Measurements from ENCODE around the gene GALNT16. TPM values are rescaled to one million over a fixed set of nuclear protein-coding genes. Genes with fewer than 3 reads are reported as not detected.

Gene GALNT16
- total RNA-seq, 4 donors from 2014 or later, result 2.1 to 4.6 (median 3.4) TPM

DNA sequence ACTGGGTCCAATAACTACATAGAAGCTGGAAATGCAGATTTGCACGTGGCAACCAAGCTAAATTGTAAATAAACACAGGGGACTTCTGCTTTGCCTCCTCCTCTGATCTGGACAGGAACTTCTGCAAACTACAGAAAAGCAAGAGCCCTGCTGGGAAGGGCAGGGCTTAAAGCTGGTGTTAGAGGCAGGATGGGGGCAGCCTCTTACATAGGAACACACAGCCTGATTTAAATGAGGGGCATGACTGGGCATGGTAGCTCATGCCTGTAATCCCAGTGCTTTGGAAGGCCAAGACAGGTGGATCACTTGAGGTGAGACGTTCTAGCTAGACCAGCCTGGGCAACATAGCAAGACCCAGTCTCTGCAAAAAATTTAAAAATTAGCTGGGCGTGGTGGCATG, 91.4 kb downstream of the GALNT16 start:
- TF ChIP-seq, protein P1, sequence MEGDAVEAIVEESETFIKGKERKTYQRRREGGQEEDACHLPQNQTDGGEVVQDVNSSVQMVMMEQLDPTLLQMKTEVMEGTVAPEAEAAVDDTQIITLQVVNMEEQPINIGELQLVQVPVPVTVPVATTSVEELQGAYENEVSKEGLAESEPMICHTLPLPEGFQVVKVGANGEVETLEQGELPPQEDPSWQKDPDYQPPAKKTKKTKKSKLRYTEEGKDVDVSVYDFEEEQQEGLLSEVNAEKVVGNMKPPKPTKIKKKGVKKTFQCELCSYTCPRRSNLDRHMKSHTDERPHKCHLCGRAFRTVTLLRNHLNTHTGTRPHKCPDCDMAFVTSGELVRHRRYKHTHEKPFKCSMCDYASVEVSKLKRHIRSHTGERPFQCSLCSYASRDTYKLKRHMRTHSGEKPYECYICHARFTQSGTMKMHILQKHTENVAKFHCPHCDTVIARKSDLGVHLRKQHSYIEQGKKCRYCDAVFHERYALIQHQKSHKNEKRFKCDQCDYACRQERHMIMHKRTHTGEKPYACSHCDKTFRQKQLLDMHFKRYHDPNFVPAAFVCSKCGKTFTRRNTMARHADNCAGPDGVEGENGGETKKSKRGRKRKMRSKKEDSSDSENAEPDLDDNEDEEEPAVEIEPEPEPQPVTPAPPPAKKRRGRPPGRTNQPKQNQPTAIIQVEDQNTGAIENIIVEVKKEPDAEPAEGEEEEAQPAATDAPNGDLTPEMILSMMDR (IDR thresholded peaks at IDR 0.05), result no peak
- TF ChIP-seq POLR2A (IDR thresholded peaks at IDR 0.05), result no peak
- no peak for TF ChIP-seq POLR2AphosphoS5 (IDR thresholded peaks at IDR 0.05)
- no peak for TF ChIP-seq EP300 (IDR thresholded peaks at IDR 0.05)
- H3K4me3 ChIP-seq, result no peak overlapping the region
- no peaks in the 10 kb centered on the region for H3K27me3 ChIP-seq
- WGBS, result 52% methylated on average over 3 of the region's 3 CpGs
- no peak overlapping the region for H3K27ac ChIP-seq
- H3K9me3 ChIP-seq, result no peaks in the 10 kb centered on the region
- H3K36me3 ChIP-seq, result no peaks in the 10 kb centered on the region
- no peak for DNase-seq (ENCODE audit: low spot score in 2 of 2)
- peaks cover 19% of the 10 kb centered on the region for H3K4me1 ChIP-seq

DNA sequence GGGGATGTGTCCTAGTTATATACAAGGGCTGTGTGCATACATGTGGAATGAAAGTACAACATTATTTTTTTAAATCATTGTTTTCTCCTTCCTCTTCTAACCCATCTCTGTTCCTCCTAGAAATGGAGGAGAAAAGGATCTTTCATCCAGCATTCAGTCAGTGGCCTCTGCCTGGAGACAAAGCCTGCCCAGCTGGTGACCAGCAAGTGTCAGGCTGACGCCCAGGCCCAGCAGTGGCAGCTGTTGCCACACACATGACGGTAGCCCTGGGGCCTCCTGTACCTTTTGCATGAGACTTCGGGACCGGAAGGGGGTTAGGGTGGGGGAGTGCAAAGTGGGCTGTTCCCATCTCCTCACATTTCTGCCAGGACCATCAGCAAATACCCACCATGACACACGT, 92.0 kb downstream of the GALNT16 start:
- Histone ChIP-seq H3K4me3 (no peak overlapping the region), H3K27ac (no peak overlapping the region), H3K27me3 (no peaks in the 10 kb centered on the region), H3K4me1 (peaks cover 19% of the 10 kb centered on the region), H3K9me3 (no peaks in the 10 kb centered on the region), H3K36me3 (no peaks in the 10 kb centered on the region)
- TF ChIP-seq POLR2AphosphoS5 (IDR thresholded peaks at IDR 0.05), result no peak
- TF ChIP-seq POLR2A (IDR thresholded peaks at IDR 0.05), result no peak
- DNase-seq (ENCODE audit: low spot score in 2 of 2), result no peak
- 76% methylated on average over 5 of the region's 5 CpGs for WGBS

DNA sequence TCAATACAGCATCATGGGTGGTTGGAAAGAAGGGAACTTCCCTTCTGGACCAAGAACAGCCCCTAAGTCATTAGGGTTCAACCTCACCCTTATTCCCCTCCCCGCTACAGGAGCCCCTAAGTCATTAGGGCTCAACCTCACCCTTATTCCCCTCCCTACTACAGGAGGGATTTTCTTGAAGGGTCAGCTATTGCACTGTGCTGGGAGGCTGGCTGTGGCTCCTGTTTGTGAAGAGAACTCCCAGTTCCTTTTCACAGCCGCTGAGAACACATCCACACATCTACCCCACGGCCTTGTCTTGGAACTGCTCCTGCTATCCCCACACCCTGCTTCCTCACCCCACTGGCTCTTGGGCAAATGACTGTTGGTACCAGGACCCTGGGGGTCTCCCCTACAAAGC, 93.2 kb downstream of the GALNT16 start:
- H3K27me3 ChIP-seq, result no peaks in the 10 kb centered on the region
- no peak overlapping the region for H3K27ac ChIP-seq
- TF ChIP-seq POLR2AphosphoS5 (IDR thresholded peaks at IDR 0.05), result no peak
- TF ChIP-seq POLR2A (IDR thresholded peaks at IDR 0.05), result no peak
- TF ChIP-seq EP300 (IDR thresholded peaks at IDR 0.05), result no peak
- H3K4me1 ChIP-seq, result peaks cover 19% of the 10 kb centered on the region
- no peak overlapping the region for H3K4me3 ChIP-seq
- H3K36me3 ChIP-seq, result no peaks in the 10 kb centered on the region
- 93% methylated on average over 3 of the region's 3 CpGs for WGBS
- DNase-seq (ENCODE audit: low spot score in 2 of 2), result no peak
- H3K9me3 ChIP-seq, result no peaks in the 10 kb centered on the region

DNA sequence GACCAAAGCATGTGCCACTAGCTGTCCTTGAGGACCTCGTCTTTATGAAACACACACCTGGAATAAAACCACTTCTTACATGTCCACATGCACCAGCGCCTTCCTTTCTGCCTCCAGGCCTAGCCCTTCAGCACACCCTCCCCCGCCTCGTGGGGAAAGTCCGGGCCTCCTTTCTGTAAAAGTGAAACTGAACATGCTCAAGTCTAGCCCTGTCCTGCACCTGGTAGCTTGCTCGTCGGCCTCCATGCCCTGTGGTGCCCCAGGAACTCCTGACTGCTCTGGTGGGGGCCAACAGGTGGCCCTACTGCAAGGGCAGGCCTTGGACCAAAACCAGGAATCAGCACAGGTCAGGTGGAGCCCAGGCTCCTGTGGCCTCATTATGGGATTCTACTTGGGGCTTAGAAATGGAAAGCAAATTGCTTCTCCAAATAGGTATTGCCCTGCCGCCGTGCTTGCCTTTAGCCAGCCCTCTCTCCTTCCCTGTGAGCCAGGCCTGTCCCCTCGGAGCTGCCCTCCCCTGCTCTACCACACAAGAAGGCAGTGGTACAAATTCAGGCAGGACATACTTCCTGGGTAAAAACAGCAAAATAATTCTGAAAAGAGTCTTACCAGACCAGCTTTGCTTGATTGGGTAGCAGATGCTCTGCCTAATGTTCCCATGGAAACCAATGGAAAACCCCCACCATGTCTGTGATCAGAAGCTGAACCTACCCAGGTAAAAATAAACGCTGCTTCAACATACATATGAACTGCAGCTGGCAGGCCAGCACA, 94.6 kb downstream of the GALNT16 start:
- peaks cover 19% of the 10 kb centered on the region for H3K4me1 ChIP-seq
- no peaks in the 10 kb centered on the region for H3K9me3 ChIP-seq
- no peaks in the 10 kb centered on the region for H3K36me3 ChIP-seq
- no peaks in the 10 kb centered on the region for H3K27me3 ChIP-seq
- no peak for DNase-seq (ENCODE audit: low spot score in 2 of 2)
- TF ChIP-seq EP300 (IDR thresholded peaks at IDR 0.05), result no peak
- no peak for TF ChIP-seq POLR2A (IDR thresholded peaks at IDR 0.05)
- TF ChIP-seq, protein P1 (IDR thresholded peaks at IDR 0.05), result no peak
- TF ChIP-seq POLR2AphosphoS5 (IDR thresholded peaks at IDR 0.05), result no peak
- H3K4me3 ChIP-seq, result no peak overlapping the region
- 58% methylated on average over 11 of the region's 11 CpGs for WGBS
- H3K27ac ChIP-seq, result peak overlapping the region; percentile 60

DNA sequence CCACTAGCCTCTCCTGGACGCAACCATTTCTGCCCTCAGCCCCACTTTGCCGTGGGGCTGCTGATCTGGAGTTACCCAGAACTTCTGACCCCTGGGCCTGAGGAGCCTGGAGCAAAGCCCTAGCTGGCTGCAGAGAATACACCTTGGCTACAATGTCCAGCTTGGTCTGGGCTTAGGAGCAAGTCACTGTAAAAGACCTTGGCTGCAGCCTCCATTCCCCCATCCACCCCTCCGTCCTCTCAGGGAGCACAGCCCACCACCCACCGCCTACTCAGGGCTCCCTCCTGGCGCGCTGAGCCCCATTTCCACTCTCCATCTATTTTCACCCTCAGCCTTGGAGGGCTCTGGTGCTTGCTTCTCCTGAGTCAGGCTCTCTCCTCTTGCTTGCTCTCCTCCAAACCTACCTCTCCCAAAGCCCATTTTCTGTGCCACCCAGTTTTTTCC, 95.2 kb downstream of the GALNT16 start:
- Histone ChIP-seq H3K9me3 (no peaks in the 10 kb centered on the region), H3K36me3 (no peaks in the 10 kb centered on the region), H3K27ac (peak overlapping the region; percentile 60), H3K4me1 (peaks cover 19% of the 10 kb centered on the region), H3K27me3 (no peaks in the 10 kb centered on the region), H3K4me3 (no peak overlapping the region)
- TF ChIP-seq POLR2AphosphoS5 (IDR thresholded peaks at IDR 0.05) (no peak), POLR2A (IDR thresholded peaks at IDR 0.05) (no peak), EP300 (IDR thresholded peaks at IDR 0.05) (no peak)
- TF ChIP-seq, protein P1 (IDR thresholded peaks at IDR 0.05), result no peak
- WGBS, result 83% methylated on average over 6 of the region's 6 CpGs
- DNase-seq (ENCODE audit: low spot score in 2 of 2), result no peak

DNA sequence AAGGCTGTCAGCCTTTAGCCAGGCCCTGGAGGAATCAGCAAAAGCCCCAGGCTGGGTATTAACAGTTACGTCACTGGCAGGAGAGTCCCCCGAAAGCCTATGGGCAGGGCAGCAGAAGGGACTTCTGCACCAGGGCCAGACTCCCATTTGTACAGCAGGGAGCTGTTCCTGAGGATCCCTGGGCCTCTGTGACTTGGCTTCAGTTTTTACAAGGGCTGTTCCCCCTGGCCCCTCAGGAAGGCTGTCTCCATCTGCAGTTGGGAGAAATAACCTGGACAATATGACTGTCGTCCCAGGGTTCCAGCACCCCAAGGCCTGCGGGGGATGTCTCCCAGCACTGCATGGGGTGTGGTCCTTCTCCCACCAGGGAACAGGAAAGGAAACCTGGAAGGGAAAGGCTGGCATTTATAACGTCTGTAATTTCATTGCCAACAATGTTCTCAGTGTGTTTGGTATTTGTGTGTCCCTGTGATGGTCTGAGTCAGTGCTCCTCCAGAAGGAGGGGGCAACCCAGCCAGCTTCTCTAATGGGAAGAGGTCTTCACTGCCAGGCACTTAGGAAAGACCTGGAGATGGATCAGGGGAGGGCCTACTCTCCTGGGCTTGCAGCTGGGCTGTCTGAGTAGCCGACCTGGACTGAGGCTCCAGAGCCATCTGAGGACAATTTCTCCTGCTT, 95.8 kb downstream of the GALNT16 start:
- TF ChIP-seq POLR2A (IDR thresholded peaks at IDR 0.05) (no peak), POLR2AphosphoS5 (IDR thresholded peaks at IDR 0.05) (peak in 2 of 3 donors; percentile 32 to 42), EP300 (IDR thresholded peaks at IDR 0.05) (no peak)
- no peaks in the 10 kb centered on the region for H3K36me3 ChIP-seq
- WGBS, result 35% methylated on average over 6 of the region's 6 CpGs
- peak overlapping the region; percentile 60 for H3K27ac ChIP-seq
- DNase-seq (ENCODE audit: low spot score in 2 of 2), result peak in 1 of 2 donors; percentile 78
- no peak overlapping the region for H3K4me3 ChIP-seq
- no peaks in the 10 kb centered on the region for H3K9me3 ChIP-seq
- H3K27me3 ChIP-seq, result no peaks in the 10 kb centered on the region
- H3K4me1 ChIP-seq, result peaks cover 19% of the 10 kb centered on the region

All from suprapubic skin (tissue), 4 donors.